GM19397 (cell line): ENCODE results near the gene WDR49.

ENCODE experiments used
- ATAC-seq: cut with Tn5 transposase; IDR thresholded peaks from one replicate; pipeline ENCODE4 v1.9.1; 2021; ENCODE audit warnings: mild to moderate bottlenecking, moderate library complexity; ENCODE audit not compliant: unreplicated experiment

The WDR49 gene

DNA sequence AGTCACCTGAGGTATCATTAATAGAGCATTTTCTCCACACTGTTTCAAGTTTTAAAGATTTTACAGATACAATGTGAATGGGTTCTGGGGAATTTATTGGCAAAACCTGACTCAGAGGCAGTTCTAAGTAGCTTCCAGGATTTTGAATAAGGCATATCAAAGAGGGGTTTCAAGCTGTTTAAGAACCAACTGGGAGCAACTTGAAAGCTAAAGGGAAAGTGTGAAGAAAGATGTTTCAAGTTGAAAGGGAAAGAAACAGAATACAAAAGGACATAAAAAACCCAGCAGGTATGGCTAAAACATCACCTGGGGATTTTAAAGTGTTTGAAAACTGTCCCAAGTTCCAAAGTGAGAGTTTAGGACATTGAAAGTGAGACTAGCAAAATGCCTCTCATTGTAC lies 162.1 kb downstream of the WDR49 start:
- no peak for ATAC-seq

DNA sequence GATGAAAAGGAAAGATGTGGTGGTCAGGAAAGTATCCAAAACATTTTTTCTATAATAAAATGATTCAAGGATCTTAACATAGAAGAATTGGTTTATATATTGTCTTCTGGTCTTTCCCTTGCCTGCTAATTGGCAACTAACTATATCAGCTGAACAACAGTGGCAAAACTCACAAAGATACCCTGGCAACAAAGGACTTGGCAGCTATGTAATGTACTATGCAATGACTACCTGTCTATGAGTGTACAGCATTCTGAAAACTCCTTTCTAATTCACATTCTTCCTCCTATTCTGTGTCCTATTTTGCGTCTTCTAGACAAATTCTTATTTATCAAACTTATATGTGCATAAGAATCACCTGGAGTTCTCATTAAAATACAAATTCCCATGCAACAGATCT lies 164.2 kb downstream of the WDR49 start:
- ATAC-seq = no peak

DNA sequence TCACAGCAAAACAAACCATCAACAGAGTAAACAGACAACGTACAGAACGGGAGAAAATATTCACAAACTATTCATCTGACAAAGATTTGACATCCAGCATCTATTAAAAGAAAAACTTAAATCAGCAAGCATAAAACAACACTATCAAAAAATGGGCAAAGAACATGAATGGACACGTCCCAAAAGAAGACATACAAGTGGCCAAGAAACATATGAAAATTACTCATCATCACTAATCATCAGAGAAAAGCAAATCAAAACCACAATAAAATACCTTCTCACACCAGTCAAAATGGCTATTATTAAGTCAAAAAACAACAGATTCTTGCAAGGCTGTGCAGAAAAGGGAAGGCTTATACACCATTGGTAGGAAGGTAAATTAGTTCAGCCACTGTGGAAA lies 166.2 kb downstream of the WDR49 start:
- ATAC-seq = no peak

DNA sequence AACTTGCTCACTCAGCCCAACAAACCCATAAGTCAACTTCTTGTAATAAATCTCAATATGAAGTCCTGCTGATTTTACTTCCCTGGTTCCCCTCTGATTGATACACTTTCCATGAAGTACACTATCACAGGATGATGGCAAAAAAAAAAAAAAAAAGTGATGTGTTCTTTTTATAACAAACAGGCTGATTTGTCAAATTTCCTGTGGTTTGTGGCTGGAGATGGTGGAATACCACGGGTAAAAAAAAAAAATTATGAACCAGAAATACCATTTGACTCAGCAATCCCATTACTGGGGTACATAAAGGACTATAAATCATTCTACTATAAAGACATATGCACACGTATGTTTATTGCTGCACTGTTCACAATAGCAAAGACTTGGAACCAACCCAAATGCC lies 169.2 kb downstream of the WDR49 start:
- no peak for ATAC-seq

DNA sequence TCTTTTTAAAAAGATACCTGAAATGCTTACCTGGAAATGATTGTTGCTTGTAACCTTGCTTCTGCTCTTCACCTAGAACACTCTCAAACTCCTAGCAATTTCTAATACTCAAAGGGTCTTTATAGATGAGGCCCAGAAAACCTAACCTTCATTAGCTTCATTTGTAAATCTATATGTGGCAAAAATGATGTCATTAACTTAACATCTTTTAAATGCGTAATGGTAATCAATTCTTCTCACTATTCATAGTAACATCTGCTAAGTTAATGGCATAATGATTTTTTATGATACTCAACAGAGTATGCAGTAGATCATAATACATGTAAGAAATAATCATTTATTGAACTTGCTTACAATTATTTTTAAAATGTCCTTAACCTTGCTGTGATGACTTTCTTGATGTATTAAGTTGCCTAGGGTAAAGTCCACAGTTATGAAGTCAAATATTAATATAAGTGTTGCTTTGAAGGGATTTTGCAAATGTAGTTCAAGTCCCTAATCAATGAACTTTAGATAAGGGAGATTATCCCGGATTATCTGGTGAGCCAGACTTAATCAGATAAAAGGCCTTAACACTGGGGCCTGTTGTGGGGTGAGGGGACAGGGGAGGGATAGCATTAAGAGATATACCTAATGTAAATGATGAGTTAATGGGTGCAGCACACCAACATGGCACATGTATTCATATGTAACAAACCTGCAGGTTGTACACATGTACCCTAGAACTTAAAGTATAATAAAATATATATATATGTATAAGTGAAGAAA lies 169.8 kb downstream of the WDR49 start:
- no peak for ATAC-seq

DNA sequence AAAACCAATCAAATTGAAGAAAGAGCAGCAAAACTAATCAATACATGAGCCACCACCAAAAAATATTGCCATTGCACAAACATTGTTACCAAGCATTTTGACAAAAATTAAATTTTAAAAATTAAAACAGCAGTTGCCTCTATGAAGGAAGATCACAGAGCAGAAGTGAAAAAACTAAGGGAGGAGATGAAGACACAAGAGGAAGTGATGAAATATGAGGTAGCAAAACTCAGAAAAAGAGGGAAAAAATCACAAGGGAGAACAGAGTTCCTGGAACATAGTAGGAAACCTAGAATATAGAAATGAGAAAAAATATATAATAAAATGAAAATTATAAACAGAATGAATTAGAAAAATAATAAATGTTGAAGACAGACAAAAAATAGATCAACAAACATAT lies 172.6 kb downstream of the WDR49 start:
- no peak for ATAC-seq

DNA sequence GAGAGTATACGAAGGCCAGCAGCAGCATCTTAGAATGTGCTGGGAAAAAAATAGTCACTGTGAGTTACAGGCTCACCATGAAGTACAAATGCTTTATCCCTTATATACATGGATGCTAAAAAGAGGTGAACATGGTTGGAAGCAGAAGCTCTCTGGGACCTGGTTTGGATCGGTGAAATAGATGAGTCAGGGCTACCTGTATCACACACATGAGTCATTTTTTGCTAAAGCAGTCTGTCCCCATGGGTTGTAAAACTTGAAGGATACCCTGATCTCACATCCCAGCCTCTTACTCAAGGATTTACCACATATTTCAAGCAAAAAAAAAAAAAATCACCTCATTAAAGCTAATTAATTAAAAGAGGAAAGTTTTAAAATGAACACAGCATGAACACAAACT lies 173.0 kb downstream of the WDR49 start:
- no peak for ATAC-seq

DNA sequence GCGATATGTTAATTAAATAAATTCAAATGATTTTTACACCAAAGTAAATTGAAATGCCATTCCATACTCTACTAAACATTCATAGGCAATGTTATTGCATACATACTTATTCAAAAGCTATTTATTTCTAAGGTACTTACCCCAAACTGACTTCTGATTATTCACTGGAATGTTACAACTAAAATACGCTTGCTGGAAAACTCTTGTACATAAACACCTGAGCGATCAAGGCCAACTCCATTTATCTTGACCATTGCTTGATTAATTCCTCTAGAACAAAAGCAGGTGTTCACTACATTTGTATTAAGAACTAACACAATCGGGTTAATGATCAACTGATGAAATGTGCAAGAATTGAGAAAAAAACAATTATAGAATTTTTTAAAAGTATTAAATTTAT lies 179.9 kb downstream of the WDR49 start, which contains the start of gene SERPINI2:
Gene SERPINI2 (minus strand): TSS at position 180 of the 400 bp plus-strand sequence. CDS start 2,208 bp downstream, outside the sequence.
- ATAC-seq = no peak

DNA sequence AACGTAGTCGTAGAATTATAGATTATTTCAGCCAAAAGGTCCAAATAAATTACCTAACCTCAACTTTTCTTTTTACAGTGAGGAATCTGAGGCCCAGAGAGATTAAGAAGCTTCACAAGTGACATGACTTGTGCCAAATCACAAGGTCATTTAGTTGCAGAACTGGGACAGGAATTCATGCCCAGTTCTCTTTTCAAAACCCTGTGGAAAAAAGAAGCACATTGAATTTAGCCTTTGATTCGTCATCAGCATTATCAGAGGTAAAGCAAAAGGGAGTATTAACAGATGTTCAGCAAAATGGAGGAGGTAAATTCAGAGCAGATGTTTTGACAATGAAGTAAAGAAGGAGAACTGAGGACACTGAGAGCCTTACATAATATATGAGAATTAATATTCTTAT lies 184.4 kb downstream of the WDR49 start:
- ATAC-seq = no peak

DNA sequence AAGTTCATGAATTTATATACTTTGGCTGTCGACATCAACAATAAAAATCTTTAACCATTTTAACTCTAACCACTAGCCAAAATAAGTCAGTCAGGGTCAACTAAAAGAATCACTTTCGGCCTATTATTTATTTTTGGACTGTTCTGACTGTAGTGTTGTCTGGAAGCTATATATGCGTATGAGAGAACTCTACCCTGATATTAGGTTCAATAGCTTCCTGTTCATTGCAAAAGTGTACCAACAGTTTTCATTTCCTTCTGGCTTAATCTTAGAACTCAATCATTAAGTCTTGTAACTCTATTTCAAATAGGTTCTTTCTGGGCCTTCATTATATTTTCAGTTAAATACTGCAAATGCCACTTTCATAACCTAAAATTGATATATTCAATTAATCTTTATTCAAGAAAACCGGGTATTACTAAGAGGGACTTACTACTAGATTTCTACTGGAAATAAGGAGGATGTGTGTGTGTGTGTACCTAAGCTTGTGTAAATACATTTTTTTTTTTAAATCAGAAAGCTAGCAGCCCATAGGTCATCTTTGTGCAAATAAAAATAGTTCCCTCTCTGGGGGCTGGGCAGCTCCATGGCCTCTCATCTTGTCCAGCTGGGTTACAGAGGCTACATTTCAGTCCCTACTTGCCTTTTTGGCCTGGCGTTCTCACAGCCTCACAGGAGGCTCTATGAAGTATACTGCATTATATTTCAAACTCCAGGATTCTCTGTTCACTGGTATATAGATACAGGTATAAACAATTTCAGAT lies 185.7 kb downstream of the WDR49 start:
- no peak for ATAC-seq

DNA sequence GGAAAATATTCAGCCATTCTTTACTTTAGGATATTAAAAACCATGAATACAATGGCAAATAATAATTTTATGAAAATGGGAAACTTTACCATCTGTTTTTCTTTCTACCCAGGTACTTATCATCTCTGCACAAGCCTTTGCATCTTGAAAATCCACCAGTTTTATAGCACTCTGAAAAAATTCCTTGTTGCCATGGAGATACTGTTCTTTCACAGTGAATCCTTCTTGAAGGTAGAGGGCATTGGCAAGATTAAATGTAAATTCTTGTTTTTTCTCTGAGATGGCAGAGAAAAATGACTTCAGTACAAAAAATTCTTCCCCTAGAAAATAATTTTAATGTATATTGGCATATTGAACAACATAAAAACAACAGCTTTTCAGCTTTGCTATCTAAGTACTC lies 186.8 kb downstream of the WDR49 start:
- no peak for ATAC-seq

DNA sequence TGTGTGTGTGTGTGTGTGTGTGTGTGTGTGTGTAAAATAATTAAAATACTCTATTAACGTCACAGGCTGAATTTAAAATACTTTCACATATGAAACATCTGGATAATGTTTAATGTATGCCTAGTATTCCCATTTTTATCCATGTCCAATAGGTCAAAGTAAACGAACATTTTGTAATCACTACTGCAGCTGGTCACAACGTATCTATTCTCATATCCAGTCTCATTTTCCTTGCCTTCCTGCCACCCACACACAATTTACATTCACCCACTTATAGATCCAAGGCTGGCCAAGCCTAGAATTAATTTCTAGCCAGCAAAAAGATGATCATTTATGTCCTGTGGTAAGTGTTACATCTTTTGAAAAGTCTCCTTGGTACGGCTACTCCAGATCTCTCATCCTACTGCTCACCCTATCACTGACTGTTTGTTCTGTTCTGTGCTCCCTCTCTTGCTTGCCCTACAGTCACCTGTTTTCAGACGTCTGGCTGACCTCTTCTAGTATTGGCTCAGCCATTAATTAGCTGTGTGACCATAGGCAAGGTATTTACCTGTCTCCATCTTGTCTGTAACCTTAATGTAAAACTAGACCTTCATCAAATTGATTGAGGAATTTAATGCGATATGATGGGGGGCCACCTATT lies 197.5 kb downstream of the WDR49 start:
- no peak for ATAC-seq

DNA sequence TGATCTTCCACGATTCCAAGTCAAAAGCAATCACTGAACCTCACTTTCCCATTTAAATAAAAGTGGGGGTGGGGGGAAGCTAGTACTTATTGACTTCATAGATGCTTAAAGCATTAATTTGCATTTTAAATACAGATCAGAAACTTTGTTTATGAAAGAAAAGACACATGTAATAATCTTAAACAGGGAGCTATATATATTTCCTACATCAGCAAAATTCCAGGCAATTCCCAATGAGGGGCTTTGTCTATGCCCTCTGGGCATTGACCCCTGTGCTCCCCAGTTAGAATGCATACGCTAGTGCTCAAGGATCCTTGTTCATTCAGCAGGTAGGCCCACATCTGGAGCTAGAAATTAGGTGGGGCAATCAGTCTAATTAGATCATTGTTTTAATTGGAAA lies 199.9 kb downstream of the WDR49 start:
- ATAC-seq = no peak

DNA sequence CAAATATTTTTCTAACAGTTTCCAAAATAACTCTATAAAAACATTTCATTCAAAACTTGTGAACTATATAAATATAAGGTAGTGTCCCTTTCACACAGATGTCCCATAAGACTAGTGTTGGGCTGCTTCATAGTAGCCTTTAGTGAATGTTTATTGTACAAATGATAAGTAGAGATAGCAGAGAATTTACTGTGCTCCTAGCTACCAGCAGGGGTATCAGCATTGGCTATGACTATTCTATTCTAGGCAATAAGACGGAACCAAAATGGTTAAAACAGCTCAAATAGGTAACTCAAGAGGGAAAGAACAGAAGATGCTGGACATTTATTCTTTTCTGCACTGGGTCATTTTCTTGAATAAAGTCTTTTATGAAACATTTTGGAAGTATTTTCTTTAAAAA lies 202.5 kb downstream of the WDR49 start:
- ATAC-seq = no peak

DNA sequence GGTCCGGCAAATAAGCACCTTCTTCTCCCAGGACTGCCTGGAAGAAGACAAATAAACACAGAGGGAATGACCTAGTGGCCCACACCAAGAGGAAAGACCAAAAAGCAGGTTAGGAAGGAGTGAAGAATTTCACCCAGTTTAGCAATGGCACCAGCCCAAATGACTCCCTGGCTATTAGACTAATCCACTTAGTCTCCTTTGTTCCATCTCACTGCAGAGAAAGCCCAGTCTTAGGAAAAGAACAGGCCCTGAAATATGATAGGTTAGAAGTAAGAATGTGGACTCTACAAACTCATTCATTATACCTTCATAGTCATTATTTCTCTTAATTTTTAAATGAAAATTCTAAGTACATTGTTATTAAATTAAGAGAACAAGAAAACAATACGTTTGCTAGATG lies 203.1 kb downstream of the WDR49 start:
- no peak for ATAC-seq

DNA sequence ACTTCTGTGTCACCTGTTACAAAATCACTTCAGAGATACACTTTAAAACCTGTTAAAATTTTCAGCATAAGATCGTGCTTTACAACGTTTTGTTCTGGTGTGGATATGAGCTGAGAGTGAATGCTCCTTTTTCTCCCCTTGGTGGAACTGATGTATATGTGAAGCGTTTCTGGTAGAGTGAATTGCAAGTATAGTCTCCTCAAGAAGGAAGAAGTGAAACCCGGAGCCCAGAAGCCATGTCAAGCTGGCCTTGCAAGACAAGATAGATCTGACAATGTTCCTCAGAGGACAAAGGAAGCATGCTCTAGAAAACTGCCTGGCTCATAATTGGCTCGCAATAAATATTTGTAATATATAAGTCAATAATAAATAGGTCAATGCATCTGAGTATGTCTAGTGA lies 203.5 kb downstream of the WDR49 start:
- ATAC-seq = no peak

DNA sequence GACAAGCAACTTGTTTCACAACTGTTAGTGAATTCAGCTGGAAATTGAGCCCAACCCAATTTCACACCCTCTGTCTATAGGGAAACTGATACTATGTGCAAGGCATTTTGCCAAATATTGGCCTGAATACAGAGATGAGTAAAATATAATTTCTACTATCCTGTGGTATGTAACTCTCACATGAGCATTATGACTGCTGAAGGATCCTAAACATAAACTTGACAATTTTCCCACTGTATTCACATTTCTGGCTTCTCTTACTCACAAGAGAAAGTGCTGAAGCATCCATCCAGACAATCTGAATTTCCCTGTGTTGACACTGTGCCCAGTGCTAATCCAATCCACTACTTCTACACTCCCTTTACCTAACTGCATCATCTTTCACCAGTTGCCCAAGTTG lies 208.3 kb downstream of the WDR49 start:
- ATAC-seq = no peak

DNA sequence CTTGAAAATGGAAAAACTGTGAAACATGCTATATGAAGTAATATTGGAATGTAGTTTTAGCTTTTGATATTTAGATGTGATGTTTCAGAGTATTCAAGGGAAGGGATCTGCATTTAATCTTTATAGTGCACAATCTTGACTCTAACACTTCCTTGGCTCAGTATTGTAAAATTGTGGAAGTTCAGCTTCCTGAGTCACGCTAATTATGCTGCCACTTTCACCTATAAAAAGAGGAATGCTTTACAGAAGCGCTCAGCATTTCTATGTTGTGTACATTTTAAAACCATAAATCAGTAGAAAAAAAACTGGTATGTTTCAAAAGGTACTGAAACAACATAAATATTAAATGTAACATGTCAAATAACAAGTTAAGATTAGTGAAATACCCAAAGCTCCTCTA lies 212.5 kb downstream of the WDR49 start:
- ATAC-seq = no peak

DNA sequence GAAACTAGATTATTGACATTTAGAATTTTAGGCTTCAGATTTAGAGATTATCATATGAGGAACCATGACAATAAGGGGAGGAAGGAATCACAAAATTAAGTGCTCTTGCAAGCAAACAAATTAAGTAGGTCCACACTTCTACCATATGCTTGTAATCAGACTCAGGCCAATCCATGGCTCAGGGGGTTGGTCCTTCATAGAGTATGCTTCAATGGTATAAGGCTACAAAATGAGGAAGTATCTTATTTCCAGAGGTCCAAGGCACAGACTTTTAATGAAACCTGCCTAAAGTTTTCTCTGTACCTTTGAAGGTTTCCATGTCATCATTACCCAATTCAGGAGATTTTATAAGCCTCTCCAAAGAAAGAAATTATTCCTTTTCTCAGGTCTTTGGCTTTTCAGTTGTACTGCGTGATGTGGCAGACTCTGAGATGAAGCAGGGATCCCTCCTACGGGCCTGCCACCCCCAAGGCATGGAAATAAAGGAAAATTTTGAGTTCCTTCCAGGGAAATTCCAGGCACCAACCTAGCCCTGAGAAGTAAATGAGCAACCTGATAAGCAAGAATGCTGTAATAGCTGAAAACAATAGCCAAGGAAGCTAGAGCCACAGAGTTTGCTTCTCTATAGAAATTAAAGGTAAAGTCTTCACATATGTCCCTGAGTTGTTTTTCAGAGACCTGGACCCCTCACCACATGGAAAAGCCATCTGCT lies 216.2 kb downstream of the WDR49 start:
- no peak for ATAC-seq
